CD4-positive, alpha-beta T cell (primary cell): ENCODE measurements around the gene AUP1. TPM values are rescaled to one million over a fixed set of nuclear protein-coding genes. Genes with fewer than 3 reads are reported as not detected.
"Not testable (repeated sequence)": the region's sequence is repeated elsewhere in the genome, so short reads cannot be mapped to it uniquely, and the experiment has no call there.

Experiments
- ATAC-seq: fragments of 200-7000 bp; cut with Tn5 transposase; one replicate; pipeline ENCODE4 v1.10.0; 2022; ENCODE audit warnings: mild to moderate bottlenecking; ENCODE audit not compliant: poor library complexity
- CTCF ChIA-PET: fragments of 350-600 bp; sonication (Branson Sonifier 250); formaldehyde crosslinking; loops from one replicate; lab custom pipeline; 2021; ENCODE audit warnings: antibody characterized with exemption, inconsistent platforms; lab: Charles Lee
- POLR2A ChIA-PET: fragments of 350-600 bp; sonication (Branson Sonifier 250); formaldehyde crosslinking; loops from one replicate; lab custom pipeline; 2021; ENCODE audit warnings: antibody characterized with exemption, inconsistent platforms; lab: Charles Lee
- DNase-seq, 14 experiments: peaks; one replicate each; pipeline ENCODE4 v3.0.0-alpha.2; 2013 to 2020; ENCODE audit warnings: mixed read lengths in 2 of 14
- H3K27ac ChIP-seq, 2 donors: one replicate each; pipeline versions ENCODE4 v1.5.1 to v1.7.0; 2013; ENCODE audit warnings: low read length in 2 of 2, low read depth in 1 of 2, mild to moderate bottlenecking in 1 of 2
- H3K27me3 ChIP-seq, 2 experiments: 1 replicate in 1 of 2; 2 replicates in 1 of 2; pipeline versions ENCODE4 v1.6.1 to v1.7.0; 2013; ENCODE audit warnings: low read length in 2 of 2, control low read depth in 1 of 2, mild to moderate bottlenecking in 1 of 2, moderate library complexity in 1 of 2; ENCODE audit not compliant: insufficient read depth in 2 of 2, control insufficient read depth in 1 of 2
- H3K36me3 ChIP-seq: one replicate; pipeline ENCODE4 v1.6.1; 2013; ENCODE audit warnings: low read length, control low read depth; ENCODE audit not compliant: insufficient read depth
- H3K4me1 ChIP-seq: one replicate; pipeline ENCODE4 v1.6.1; 2013; ENCODE audit warnings: low read length, control low read depth; ENCODE audit not compliant: insufficient read depth
- H3K4me3 ChIP-seq: one replicate; pipeline ENCODE4 v1.5.1; 2013; ENCODE audit warnings: mild to moderate bottlenecking, low read length, moderate library complexity
- H3K9me3 ChIP-seq, 2 experiments: 1 replicate in 1 of 2; 2 replicates in 1 of 2; pipeline versions ENCODE4 v1.6.1 to v1.7.0; 2013; ENCODE audit warnings: low read length in 2 of 2, mild to moderate bottlenecking in 2 of 2, control low read depth in 1 of 2, moderate library complexity in 1 of 2; ENCODE audit not compliant: control insufficient read depth in 1 of 2, insufficient read depth in 1 of 2
- H3K27ac Mint-ChIP-seq: one replicate; pipeline ENCODE4 v1.8.0; 2020; ENCODE audit warnings: mixed read lengths
- H3K27me3 Mint-ChIP-seq: one replicate; pipeline ENCODE4 v1.8.0; 2021; ENCODE audit warnings: mixed read lengths
- H3K36me3 Mint-ChIP-seq: one replicate; pipeline ENCODE4 v1.8.0; 2021; ENCODE audit warnings: low read depth, mixed read lengths
- H3K4me1 Mint-ChIP-seq: one replicate; pipeline ENCODE4 v1.8.0; 2021; ENCODE audit warnings: low read depth, mixed read lengths
- H3K4me3 Mint-ChIP-seq: one replicate; pipeline ENCODE4 v1.8.0; 2020; ENCODE audit warnings: mild to moderate bottlenecking, mixed read lengths
- H3K9me3 Mint-ChIP-seq: one replicate; pipeline ENCODE4 v1.8.0; 2020; ENCODE audit warnings: mixed read lengths
- CTCF ChIP-seq: fragments of 200-600 bp; IDR thresholded peaks from one replicate; pipeline ENCODE4 v1.8.0; 2022; ENCODE audit warnings: antibody characterized with exemption, mild to moderate bottlenecking
- intact Hi-C, 2 experiments: fragments of 100-400 bp; cut with DNase I in 1 of 2; cut with micrococcal nuclease in 1 of 2; formaldehyde crosslinking; loops; one replicate each; pipeline versions ENCODE4 v1.15.1 to v1.9.0; 2023 to 2025; cut with DNase I, micrococcal nuclease
- total RNA-seq, 174 experiments: library from RNA in 2 of 174; stranded (reverse) in 2 of 174; gene quantifications; one replicate each; pipeline ENCODE4 v1.2.3 and lab custom pipeline; 2021 to 2026

AUP1 gene
- total RNA-seq, 2 experiments from 2014 or later: 162 to 170 TPM

DNA sequence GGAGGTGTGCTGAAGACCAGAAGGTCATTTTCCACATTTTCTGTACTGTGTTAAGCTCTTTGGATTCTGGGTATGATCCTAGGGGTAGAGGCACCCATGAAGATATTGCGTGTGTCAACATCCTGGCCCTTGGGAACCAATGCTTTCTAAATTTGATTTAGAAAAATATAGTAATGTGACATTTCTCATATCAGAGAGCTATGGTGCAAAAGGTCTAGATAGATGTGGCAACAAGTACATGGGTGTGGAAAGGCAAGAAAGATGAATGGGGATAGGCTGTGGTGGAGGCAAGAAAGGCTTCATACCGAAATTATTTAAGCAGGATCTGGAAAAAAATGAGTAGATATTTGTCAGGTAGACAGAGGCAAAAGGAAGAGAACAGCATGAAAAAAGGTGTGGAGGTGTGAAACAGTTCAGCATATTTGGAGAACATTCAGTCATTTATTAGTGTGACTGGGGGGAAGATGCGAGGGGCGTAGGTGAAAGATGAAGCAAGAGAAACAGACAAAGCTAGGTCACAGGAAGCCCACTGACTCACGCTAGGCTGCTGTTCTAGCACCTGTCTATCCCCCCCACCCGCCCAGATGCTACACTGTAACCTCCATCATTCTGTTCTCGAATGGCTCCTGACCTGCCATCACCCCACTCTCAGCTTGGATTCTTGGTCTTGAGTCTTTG, 36.7 kb upstream of the AUP1 start:
- H3K4me1 Mint-ChIP-seq: no peaks in the 10 kb centered on the region
- no peaks in the 10 kb centered on the region for H3K4me1 ChIP-seq
- no peak for DNase-seq
- H3K27me3 ChIP-seq: peaks cover 0 to 4% of the 10 kb centered on the region in 2 experiments
- no peak overlapping the region for H3K4me3 Mint-ChIP-seq
- H3K27ac Mint-ChIP-seq: no peak overlapping the region
- no peak for ATAC-seq
- H3K9me3 ChIP-seq: no peaks in the 10 kb centered on the region
- intact Hi-C loops: no loop called here
- H3K27me3 Mint-ChIP-seq: peaks cover 51% of the 10 kb centered on the region
- no peaks in the 10 kb centered on the region for H3K36me3 Mint-ChIP-seq
- no peak overlapping the region for H3K27ac ChIP-seq
- no peak for TF ChIP-seq CTCF
- no peaks in the 10 kb centered on the region for H3K36me3 ChIP-seq
- no peak overlapping the region for H3K4me3 ChIP-seq
- no peaks in the 10 kb centered on the region for H3K9me3 Mint-ChIP-seq
- ChIA-PET POLR2A (interaction anchor here (0.7 kb wide), 1 partner anchor 241 kb away, joined by 4 read pairs; no protein-coding TSS in a partner anchor), CTCF (no interaction called here)

DNA sequence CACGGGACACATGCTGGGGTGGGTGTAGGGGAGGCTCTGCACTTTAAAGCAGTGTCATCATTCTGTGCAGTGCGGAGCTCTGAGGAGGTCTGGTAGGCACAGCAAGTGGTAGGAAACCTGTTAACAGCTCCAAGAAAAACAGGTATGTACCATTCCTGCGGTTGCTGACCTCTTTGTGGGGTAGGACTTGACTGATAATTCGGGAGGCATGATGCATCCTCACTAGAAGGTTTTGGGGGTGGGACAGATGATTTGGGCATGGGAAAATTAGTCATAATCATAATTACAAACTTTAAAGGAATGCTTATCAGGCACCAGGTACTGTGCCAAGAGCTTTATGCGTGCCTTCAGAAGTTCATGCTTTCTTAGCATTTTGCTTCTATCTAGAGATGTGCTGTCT, 34.7 kb upstream of the AUP1 start:
- peaks cover 58% of the 10 kb centered on the region for H3K27me3 Mint-ChIP-seq

GRCh38 chr2:74562126-74562775, 32.7 kb upstream of the AUP1 start:
- ATAC-seq: no peak
- POLR2A ChIA-PET: no interaction called here
- Mint-ChIP-seq H3K36me3 (no peaks in the 10 kb centered on the region), H3K27me3 (peaks cover 49% of the 10 kb centered on the region), H3K4me1 (no peaks in the 10 kb centered on the region), H3K4me3 (no peak overlapping the region), H3K9me3 (no peaks in the 10 kb centered on the region), H3K27ac (no peak overlapping the region)
- Histone ChIP-seq H3K36me3 (no peaks in the 10 kb centered on the region), H3K4me1 (no peaks in the 10 kb centered on the region), H3K27ac (no peak overlapping the region), H3K27me3 (no peaks in the 10 kb centered on the region), H3K4me3 (no peak overlapping the region), H3K9me3 (no peaks in the 10 kb centered on the region)
- intact Hi-C loops: no loop called here
- no peak for DNase-seq
- no peak for TF ChIP-seq CTCF
- CTCF ChIA-PET: no interaction called here

More for the DNA sequence above, 34.7 kb upstream of the AUP1 start:
- POLR2A ChIA-PET: no interaction called here
- Mint-ChIP-seq H3K27ac (no peak overlapping the region), H3K36me3 (no peaks in the 10 kb centered on the region), H3K4me1 (no peaks in the 10 kb centered on the region), H3K4me3 (no peak overlapping the region), H3K9me3 (no peaks in the 10 kb centered on the region)
- ATAC-seq (no peak), DNase-seq (no peak)
- CTCF ChIA-PET: no interaction called here
- Histone ChIP-seq H3K27me3 (peaks cover 0 to 4% of the 10 kb centered on the region in 2 experiments), H3K36me3 (no peaks in the 10 kb centered on the region), H3K4me3 (no peak overlapping the region), H3K4me1 (no peaks in the 10 kb centered on the region), H3K9me3 (no peaks in the 10 kb centered on the region), H3K27ac (no peak overlapping the region)
- TF ChIP-seq CTCF: no peak
- intact Hi-C loops: no loop called here

DNA sequence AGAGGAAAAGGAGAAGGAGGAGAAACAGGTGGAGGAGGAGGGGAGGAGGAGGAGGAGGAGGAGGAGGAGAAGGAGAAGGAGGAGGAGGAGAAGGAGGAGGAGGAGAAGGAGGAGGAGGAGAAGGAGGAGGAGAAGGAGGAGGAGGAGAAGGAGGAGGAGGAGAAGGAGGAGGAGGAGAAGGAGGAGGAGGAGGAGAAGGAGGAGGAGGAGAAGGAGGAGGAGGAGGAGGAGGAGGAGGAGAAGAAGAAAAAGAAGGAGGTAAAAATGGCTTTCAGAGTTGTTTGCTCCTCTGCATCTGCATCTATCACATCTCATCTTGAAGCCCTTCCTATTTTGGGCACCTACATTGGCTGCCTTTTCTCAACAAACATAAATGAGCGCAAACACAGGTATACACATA, 31.5 kb upstream of the AUP1 start:
- H3K36me3 Mint-ChIP-seq, POLR2A ChIA-PET, H3K4me1 Mint-ChIP-seq, H3K9me3 ChIP-seq, H3K9me3 Mint-ChIP-seq, H3K4me3 Mint-ChIP-seq, ATAC-seq, H3K27me3 ChIP-seq, H3K27ac ChIP-seq, intact Hi-C loops, H3K4me3 ChIP-seq, H3K4me1 ChIP-seq, CTCF ChIA-PET, H3K27ac Mint-ChIP-seq, DNase-seq: not testable (repeated sequence)
- H3K36me3 ChIP-seq: peaks cover 10% of the 10 kb centered on the region
- peaks cover 41% of the 10 kb centered on the region for H3K27me3 Mint-ChIP-seq
